GM18517 (cell line): Measurements from ENCODE around the gene XAGE3.
A peak's percentile ranks its signal among the peaks of the same experiment; 100 is the strongest.
"Not testable (repeated sequence)": the region's sequence is repeated elsewhere in the genome, so short reads cannot be mapped to it uniquely, and the experiment has no call there.

ENCODE experiments used
- ATAC-seq: cut with Tn5 transposase; IDR thresholded peaks from one replicate; pipeline ENCODE4 v1.9.1; 2021; ENCODE audit warnings: mild to moderate bottlenecking, moderate library complexity; ENCODE audit not compliant: unreplicated experiment

The XAGE3 gene

GRCh38 chrX:52867610-52868348 lies at the start of gene XAGE3:
XAGE3 (minus strand) TSS chrX:52868083; CDS start chrX:52867133, 950 bp downstream.
- no peak for ATAC-seq

GRCh38 chrX:52914704-52915103 lies 46.8 kb upstream of the XAGE3 start:
- ATAC-seq, result not testable (repeated sequence)

GRCh38 chrX:52913681-52914080 lies 45.8 kb upstream of the XAGE3 start:
- not testable (repeated sequence) for ATAC-seq

GRCh38 chrX:52909313-52909969 lies 41.6 kb upstream of the XAGE3 start:
- ATAC-seq, result not testable (repeated sequence)

- not testable (repeated sequence) for ATAC-seq
Measured at GRCh38 chrX:52907900-52908299, 40.0 kb upstream of the XAGE3 start.

- not testable (repeated sequence) for ATAC-seq
Measured at GRCh38 chrX:52907137-52907536, 39.3 kb upstream of the XAGE3 start.

- ATAC-seq, result not testable (repeated sequence)
Measured at GRCh38 chrX:52906072-52906471, 38.2 kb upstream of the XAGE3 start.

- not testable (repeated sequence) for ATAC-seq
Measured at GRCh38 chrX:52905531-52905930, 37.6 kb upstream of the XAGE3 start.

- peak; percentile 84 for ATAC-seq
Measured at GRCh38 chrX:52896855-52897709, 29.2 kb upstream of the XAGE3 start, which contains the start of gene FAM156B. FAM156B (plus strand) TSS chrX:52897330; CDS start chrX:52907226, 9,896 bp downstream.

GRCh38 chrX:52896438-52896837 lies 28.6 kb upstream of the XAGE3 start:
- ATAC-seq, result peak; percentile 27

- ATAC-seq, result not testable (repeated sequence)
Measured at GRCh38 chrX:52888090-52888489, 20.2 kb upstream of the XAGE3 start.

- not testable (repeated sequence) for ATAC-seq
Measured at GRCh38 chrX:52887459-52887858, 19.6 kb upstream of the XAGE3 start.

GRCh38 chrX:52876386-52876785 lies 8.5 kb upstream of the XAGE3 start:
- ATAC-seq, result not testable (repeated sequence)

GRCh38 chrX:52875436-52875835 lies 7.6 kb upstream of the XAGE3 start:
- not testable (repeated sequence) for ATAC-seq

GRCh38 chrX:52874661-52875060 lies 6.8 kb upstream of the XAGE3 start:
- ATAC-seq, result no peak

GRCh38 chrX:52873825-52874224 lies 5.9 kb upstream of the XAGE3 start:
- not testable (repeated sequence) for ATAC-seq

- no peak for ATAC-seq
Measured at GRCh38 chrX:52870046-52870445, 2.2 kb upstream of the XAGE3 start.

- ATAC-seq, result no peak
Measured at GRCh38 chrX:52865343-52865998, 2.4 kb downstream of the XAGE3 start.

GRCh38 chrX:52856991-52857525 lies 10.8 kb downstream of the XAGE3 start:
- ATAC-seq, result not testable (repeated sequence)

- ATAC-seq, result no peak
Measured at GRCh38 chrX:52852110-52852860, 15.6 kb downstream of the XAGE3 start.
